HepG2 (cell line): Measurements from ENCODE around the gene AKT2. TPM values are rescaled to one million over a fixed set of nuclear protein-coding genes. Genes with fewer than 3 reads are reported as not detected.

ENCODE experiments used
- ARNTL ChIP-seq: sonication (generic); formaldehyde crosslinking; IDR thresholded peaks from 2 replicates; pipeline ENCODE4 v1.4.0; 2020; ENCODE audit warnings: mild to moderate bottlenecking, missing genetic modification reagents
- FOXK2 ChIP-seq: fragments of 450-650 bp; IDR thresholded peaks from 2 replicates; pipeline ENCODE4 v1.6.1; 2016
- HIVEP1 ChIP-seq: sonication (generic); formaldehyde crosslinking; IDR thresholded peaks from 2 replicates; pipeline ENCODE4 v1.4.0; 2020; ENCODE audit warnings: mild to moderate bottlenecking, missing genetic modification reagents
- HNF4A ChIP-seq: sonication (generic); formaldehyde crosslinking; IDR thresholded peaks from 2 replicates; pipeline ENCODE4 v1.4.0; 2020; ENCODE audit warnings: missing genetic modification reagents
- KDM6A ChIP-seq: IDR thresholded peaks from 2 replicates; pipeline ENCODE4 v1.6.1; 2016; ENCODE audit warnings: low read depth
- POGZ ChIP-seq: sonication (generic); formaldehyde crosslinking; IDR thresholded peaks from 2 replicates; pipeline ENCODE4 v1.4.0; 2020; ENCODE audit warnings: mild to moderate bottlenecking, missing genetic modification reagents
- RBFOX2 ChIP-seq: fragments of 200-400 bp; formaldehyde crosslinking; IDR thresholded peaks from 2 replicates; pipeline ENCODE4 v1.6.1; 2017; ENCODE audit warnings: low read depth, mild to moderate bottlenecking, low read length
- RCOR2 ChIP-seq: IDR thresholded peaks from 2 replicates; pipeline ENCODE4 v1.6.1; 2016; ENCODE audit warnings: missing biosample characterization, missing genetic modification reagents
- STAG1 ChIP-seq: sonication (generic); formaldehyde crosslinking; IDR thresholded peaks from 2 replicates; pipeline ENCODE4 v1.4.0; 2020; ENCODE audit warnings: missing genetic modification reagents
- TCF7 ChIP-seq: sonication (generic); IDR thresholded peaks from 2 replicates; pipeline ENCODE4 v1.6.1; 2016; ENCODE audit warnings: antibody characterized with exemption, low read depth
- TEAD3 ChIP-seq: optimal IDR thresholded peaks from 2 replicates; pipeline ENCODE3; 2016; ENCODE audit warnings: borderline replicate concordance
- TOE1 ChIP-seq: sonication (generic); formaldehyde crosslinking; IDR thresholded peaks from 2 replicates; pipeline ENCODE4 v1.4.0; 2020; ENCODE audit warnings: mild to moderate bottlenecking, missing genetic modification reagents
- ZNF547 ChIP-seq: sonication (generic); formaldehyde crosslinking; IDR thresholded peaks from 2 replicates; pipeline ENCODE4 v1.5.1; 2020; ENCODE audit warnings: mild to moderate bottlenecking, missing genetic modification reagents
- ZNF672 ChIP-seq: sonication (generic); formaldehyde crosslinking; IDR thresholded peaks from 2 replicates; pipeline ENCODE4 v1.8.1; 2022; ENCODE audit warnings: missing genetic modification reagents
- ZNF720 ChIP-seq: sonication (generic); formaldehyde crosslinking; IDR thresholded peaks from 2 replicates; pipeline ENCODE4 v1.4.0; 2020; ENCODE audit warnings: missing genetic modification reagents
- ZNF773 ChIP-seq: sonication (generic); formaldehyde crosslinking; IDR thresholded peaks from 2 replicates; pipeline ENCODE4 v1.4.0; 2020; ENCODE audit warnings: missing genetic modification reagents, borderline replicate concordance
- ZNF788 ChIP-seq: sonication (generic); formaldehyde crosslinking; IDR thresholded peaks from 2 replicates; pipeline ENCODE4 v1.5.0; 2020; ENCODE audit warnings: mild to moderate bottlenecking, missing genetic modification reagents, borderline replicate concordance
- polyA plus RNA-seq, 8 experiments: library from polyadenylated mRNA; depleted of rRNA in 3 of 8; stranded (reverse) in 7 of 8; unstranded in 1 of 8; fragments of >200 nt; fragmentation: Illumina TruSeq in 4 of 8; extraction: Trizol in 4 of 8; gene quantifications; 2 replicates each; pipeline versions ENCODE4 v1.2.1 to v1.2.3, GENCODE V29; 2011 to 2016; ENCODE audit warnings: low read depth in 4 of 8, missing spikeins in 1 of 8, mixed read lengths in 1 of 8; ENCODE audit not compliant: insufficient read depth in 1 of 8
- total RNA-seq, 5 experiments: library from RNA; depleted of rRNA; stranded (reverse); fragments of >200 nt; fragmentation: Illumina TruSeq; extraction: Trizol; gene quantifications; 2 replicates each; pipeline ENCODE4 v1.2.3, GENCODE V29; 2016; ENCODE audit warnings: low read depth in 1 of 5
- TF ChIP-seq, protein P1 (sequence below): sonication (generic); formaldehyde crosslinking; IDR thresholded peaks from 2 replicates; pipeline ENCODE4 v1.5.1; 2020; ENCODE audit warnings: mild to moderate bottlenecking, moderate library complexity, missing genetic modification reagents
- TF ChIP-seq, protein P2 (sequence below): sonication (generic); formaldehyde crosslinking; IDR thresholded peaks from 2 replicates; pipeline ENCODE4 v1.4.0; 2020; ENCODE audit warnings: missing genetic modification reagents
- TF ChIP-seq, protein P3 (sequence below): sonication (generic); formaldehyde crosslinking; IDR thresholded peaks from 2 replicates; pipeline ENCODE4 v1.4.0; 2020; ENCODE audit warnings: missing genetic modification reagents, mild to moderate bottlenecking, borderline replicate concordance
- TF ChIP-seq, protein P4 (sequence below): sonication (generic); formaldehyde crosslinking; IDR thresholded peaks from 2 replicates; pipeline ENCODE4 v1.5.1; 2020; ENCODE audit warnings: missing genetic modification reagents, mild to moderate bottlenecking, borderline replicate concordance
- TF ChIP-seq, protein P5 (sequence below): sonication (generic); formaldehyde crosslinking; IDR thresholded peaks from 2 replicates; pipeline ENCODE4 v1.4.0; 2020; ENCODE audit warnings: missing genetic modification reagents, borderline replicate concordance

The AKT2 gene
- total and polyA plus RNA-seq, 2 of the 13 experiments (the other 11 are each of a cell fraction or from before 2014, with no cell fraction given), result 82.1 to 173 TPM

DNA sequence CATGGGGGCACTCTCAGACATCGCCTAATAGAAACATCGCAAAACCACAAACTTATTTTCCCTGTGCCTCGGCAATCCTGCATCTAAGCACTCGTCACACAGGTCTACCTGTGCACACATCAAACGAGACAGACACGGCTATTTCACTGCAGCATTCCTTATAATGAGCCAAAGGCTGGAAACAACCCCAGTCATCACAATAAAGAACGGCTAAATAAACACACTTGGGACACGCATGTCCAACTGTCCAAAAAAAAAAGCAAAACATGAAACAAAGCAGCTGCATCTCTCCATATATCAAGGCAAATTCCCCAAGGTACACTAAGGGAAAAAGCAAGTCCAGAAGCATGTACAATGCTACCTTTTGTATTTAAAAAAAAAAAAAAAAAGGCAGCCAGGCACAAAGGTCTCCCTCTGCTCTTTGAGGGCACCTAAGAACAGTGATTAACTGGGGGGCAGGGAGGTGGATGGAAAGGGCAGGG lies 31.5 kb downstream of the AKT2 start (continued):
- TF ChIP-seq TCF7, result peak; percentile 45
- TF ChIP-seq RCOR2, result no peak
- TF ChIP-seq HNF4A, result peak; percentile 50; the same call in 1 of the 2 replicates
- peak; percentile 50; the same call in 1 of the 2 replicates for TF ChIP-seq KDM6A (CRISPR knock-in tag)
- TF ChIP-seq ZNF547 (CRISPR knock-in tag), result no peak
- TF ChIP-seq TOE1 (CRISPR knock-in tag), result no peak
- no peak for TF ChIP-seq STAG1 (CRISPR knock-in tag)
- TF ChIP-seq, protein P1, sequence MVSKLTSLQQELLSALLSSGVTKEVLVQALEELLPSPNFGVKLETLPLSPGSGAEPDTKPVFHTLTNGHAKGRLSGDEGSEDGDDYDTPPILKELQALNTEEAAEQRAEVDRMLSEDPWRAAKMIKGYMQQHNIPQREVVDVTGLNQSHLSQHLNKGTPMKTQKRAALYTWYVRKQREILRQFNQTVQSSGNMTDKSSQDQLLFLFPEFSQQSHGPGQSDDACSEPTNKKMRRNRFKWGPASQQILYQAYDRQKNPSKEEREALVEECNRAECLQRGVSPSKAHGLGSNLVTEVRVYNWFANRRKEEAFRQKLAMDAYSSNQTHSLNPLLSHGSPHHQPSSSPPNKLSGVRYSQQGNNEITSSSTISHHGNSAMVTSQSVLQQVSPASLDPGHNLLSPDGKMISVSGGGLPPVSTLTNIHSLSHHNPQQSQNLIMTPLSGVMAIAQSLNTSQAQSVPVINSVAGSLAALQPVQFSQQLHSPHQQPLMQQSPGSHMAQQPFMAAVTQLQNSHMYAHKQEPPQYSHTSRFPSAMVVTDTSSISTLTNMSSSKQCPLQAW (CRISPR knock-in tag), result no peak
- TF ChIP-seq ZNF672, result no peak
- TF ChIP-seq FOXK2, result peak; percentile 69
- peak; percentile 44; the same call in 1 of the 2 replicates for TF ChIP-seq ARNTL (CRISPR knock-in tag)
- TF ChIP-seq, protein P2, sequence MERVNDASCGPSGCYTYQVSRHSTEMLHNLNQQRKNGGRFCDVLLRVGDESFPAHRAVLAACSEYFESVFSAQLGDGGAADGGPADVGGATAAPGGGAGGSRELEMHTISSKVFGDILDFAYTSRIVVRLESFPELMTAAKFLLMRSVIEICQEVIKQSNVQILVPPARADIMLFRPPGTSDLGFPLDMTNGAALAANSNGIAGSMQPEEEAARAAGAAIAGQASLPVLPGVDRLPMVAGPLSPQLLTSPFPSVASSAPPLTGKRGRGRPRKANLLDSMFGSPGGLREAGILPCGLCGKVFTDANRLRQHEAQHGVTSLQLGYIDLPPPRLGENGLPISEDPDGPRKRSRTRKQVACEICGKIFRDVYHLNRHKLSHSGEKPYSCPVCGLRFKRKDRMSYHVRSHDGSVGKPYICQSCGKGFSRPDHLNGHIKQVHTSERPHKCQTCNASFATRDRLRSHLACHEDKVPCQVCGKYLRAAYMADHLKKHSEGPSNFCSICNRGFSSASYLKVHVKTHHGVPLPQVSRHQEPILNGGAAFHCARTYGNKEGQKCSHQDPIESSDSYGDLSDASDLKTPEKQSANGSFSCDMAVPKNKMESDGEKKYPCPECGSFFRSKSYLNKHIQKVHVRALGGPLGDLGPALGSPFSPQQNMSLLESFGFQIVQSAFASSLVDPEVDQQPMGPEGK (CRISPR knock-in tag), result peak; percentile 64; the same call in 1 of the 2 replicates
- no peak for TF ChIP-seq ZNF720
- TF ChIP-seq POGZ (CRISPR knock-in tag), result no peak
- TF ChIP-seq, protein P3, sequence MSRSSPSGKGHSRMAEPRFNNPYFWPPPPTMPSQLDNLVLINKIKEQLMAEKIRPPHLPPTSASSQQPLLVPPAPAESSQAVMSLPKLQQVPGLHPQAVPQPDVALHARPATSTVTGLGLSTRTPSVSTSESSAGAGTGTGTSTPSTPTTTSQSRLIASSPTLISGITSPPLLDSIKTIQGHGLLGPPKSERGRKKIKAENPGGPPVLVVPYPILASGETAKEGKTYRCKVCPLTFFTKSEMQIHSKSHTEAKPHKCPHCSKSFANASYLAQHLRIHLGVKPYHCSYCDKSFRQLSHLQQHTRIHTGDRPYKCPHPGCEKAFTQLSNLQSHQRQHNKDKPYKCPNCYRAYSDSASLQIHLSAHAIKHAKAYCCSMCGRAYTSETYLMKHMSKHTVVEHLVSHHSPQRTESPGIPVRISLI, result peak; percentile 98
- TF ChIP-seq HIVEP1 (CRISPR knock-in tag), result no peak
- TF ChIP-seq ZNF788 (CRISPR knock-in tag), result no peak
- no peak for TF ChIP-seq RBFOX2
- TF ChIP-seq, protein P4, sequence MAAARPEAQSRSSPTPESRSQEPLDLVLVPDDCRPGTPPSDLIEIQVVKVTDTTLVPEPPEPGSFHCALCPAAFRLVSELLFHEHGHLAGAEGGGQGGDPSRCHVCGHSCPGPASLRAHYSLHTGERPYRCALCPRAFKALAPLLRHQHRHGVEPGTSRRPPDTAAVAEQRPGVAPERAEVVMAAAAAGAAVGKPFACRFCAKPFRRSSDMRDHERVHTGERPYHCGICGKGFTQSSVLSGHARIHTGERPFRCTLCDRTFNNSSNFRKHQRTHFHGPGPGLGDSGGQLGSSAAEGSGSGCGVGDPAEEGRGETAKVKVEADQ, result no peak
- TF ChIP-seq, protein P5, sequence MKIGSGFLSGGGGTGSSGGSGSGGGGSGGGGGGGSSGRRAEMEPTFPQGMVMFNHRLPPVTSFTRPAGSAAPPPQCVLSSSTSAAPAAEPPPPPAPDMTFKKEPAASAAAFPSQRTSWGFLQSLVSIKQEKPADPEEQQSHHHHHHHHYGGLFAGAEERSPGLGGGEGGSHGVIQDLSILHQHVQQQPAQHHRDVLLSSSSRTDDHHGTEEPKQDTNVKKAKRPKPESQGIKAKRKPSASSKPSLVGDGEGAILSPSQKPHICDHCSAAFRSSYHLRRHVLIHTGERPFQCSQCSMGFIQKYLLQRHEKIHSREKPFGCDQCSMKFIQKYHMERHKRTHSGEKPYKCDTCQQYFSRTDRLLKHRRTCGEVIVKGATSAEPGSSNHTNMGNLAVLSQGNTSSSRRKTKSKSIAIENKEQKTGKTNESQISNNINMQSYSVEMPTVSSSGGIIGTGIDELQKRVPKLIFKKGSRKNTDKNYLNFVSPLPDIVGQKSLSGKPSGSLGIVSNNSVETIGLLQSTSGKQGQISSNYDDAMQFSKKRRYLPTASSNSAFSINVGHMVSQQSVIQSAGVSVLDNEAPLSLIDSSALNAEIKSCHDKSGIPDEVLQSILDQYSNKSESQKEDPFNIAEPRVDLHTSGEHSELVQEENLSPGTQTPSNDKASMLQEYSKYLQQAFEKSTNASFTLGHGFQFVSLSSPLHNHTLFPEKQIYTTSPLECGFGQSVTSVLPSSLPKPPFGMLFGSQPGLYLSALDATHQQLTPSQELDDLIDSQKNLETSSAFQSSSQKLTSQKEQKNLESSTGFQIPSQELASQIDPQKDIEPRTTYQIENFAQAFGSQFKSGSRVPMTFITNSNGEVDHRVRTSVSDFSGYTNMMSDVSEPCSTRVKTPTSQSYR (CRISPR knock-in tag), result peak; percentile 90
- no peak for TF ChIP-seq ZNF773 (CRISPR knock-in tag)
- peak; percentile 39 for TF ChIP-seq TEAD3 (CRISPR knock-in tag)
